ENCODE data around the gene PDE8A. TPM values are rescaled to one million over a fixed set of nuclear protein-coding genes. Genes with fewer than 3 reads are reported as not detected.

The PDE8A gene
- total RNA-seq, 1 donor from 2014 or later, result 23.7 TPM

- peaks cover 6% of the 10 kb centered on the region for H3K36me3 Mint-ChIP-seq (ENCODE audit: unreplicated experiment)
- TF ChIP-seq CTCF (IDR thresholded peaks at IDR 0.05), result no peak
- no peaks in the 10 kb centered on the region for H3K27me3 Mint-ChIP-seq (ENCODE audit: unreplicated experiment)
- H3K27ac Mint-ChIP-seq (ENCODE audit: unreplicated experiment), result no peak overlapping the region
- H3K9me3 Mint-ChIP-seq (ENCODE audit: unreplicated experiment), result no peaks in the 10 kb centered on the region
- no peak overlapping the region for H3K4me3 Mint-ChIP-seq (ENCODE audit: unreplicated experiment)
- no peaks in the 10 kb centered on the region for H3K4me1 Mint-ChIP-seq (ENCODE audit: unreplicated experiment)
- no peak for DNase-seq (ENCODE audit: extremely low spot score, unreplicated experiment)
Observed at GRCh38 chr15:85071061-85071460, 89.4 kb downstream of the PDE8A start.

- H3K27ac Mint-ChIP-seq (ENCODE audit: unreplicated experiment), result no peak overlapping the region
Observed at GRCh38 chr15:85071504-85071903, 89.8 kb downstream of the PDE8A start.

DNA sequence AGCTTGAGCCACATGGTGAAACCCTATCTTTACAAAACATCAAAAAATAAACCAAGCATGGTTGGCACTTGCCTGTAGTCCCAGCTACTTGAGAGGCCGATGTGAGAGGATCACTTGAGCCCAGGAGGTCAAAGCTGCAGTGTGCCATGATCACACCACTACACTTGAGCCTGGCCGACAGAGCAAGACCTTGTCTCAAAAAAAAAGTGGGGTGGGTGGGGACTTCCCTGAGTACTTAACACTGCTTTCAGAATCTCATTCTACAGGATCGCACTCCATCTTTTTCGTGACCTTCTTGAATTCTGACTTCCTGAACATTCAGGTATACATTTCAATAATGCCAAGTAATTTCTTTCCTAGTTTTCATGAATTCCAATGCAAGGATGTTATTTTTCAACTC is 91.3 kb downstream of the PDE8A start:
- H3K4me3 Mint-ChIP-seq (ENCODE audit: unreplicated experiment), result no peak overlapping the region

More at GRCh38 chr15:85071504-85071903, 89.8 kb downstream of the PDE8A start:
- Mint-ChIP-seq H3K9me3 (ENCODE audit: unreplicated experiment) (no peaks in the 10 kb centered on the region), H3K27me3 (ENCODE audit: unreplicated experiment) (no peaks in the 10 kb centered on the region), H3K36me3 (ENCODE audit: unreplicated experiment) (peaks cover 6% of the 10 kb centered on the region), H3K4me1 (ENCODE audit: unreplicated experiment) (no peaks in the 10 kb centered on the region), H3K4me3 (ENCODE audit: unreplicated experiment) (no peak overlapping the region)
- TF ChIP-seq CTCF (IDR thresholded peaks at IDR 0.05), result no peak
- no peak for DNase-seq (ENCODE audit: extremely low spot score, unreplicated experiment)

GRCh38 chr15:85073556-85074194 is 92.0 kb downstream of the PDE8A start:
- H3K27ac Mint-ChIP-seq (ENCODE audit: unreplicated experiment), result no peak overlapping the region
- peaks cover 8% of the 10 kb centered on the region for H3K36me3 Mint-ChIP-seq (ENCODE audit: unreplicated experiment)
- TF ChIP-seq CTCF (IDR thresholded peaks at IDR 0.05), result no peak
- H3K27me3 Mint-ChIP-seq (ENCODE audit: unreplicated experiment), result no peaks in the 10 kb centered on the region
- H3K4me3 Mint-ChIP-seq (ENCODE audit: unreplicated experiment), result no peak overlapping the region
- H3K4me1 Mint-ChIP-seq (ENCODE audit: unreplicated experiment), result no peaks in the 10 kb centered on the region
- DNase-seq (ENCODE audit: extremely low spot score, unreplicated experiment), result no peak
- H3K9me3 Mint-ChIP-seq (ENCODE audit: unreplicated experiment), result no peaks in the 10 kb centered on the region

More for the DNA sequence above, 91.3 kb downstream of the PDE8A start:
- Mint-ChIP-seq H3K9me3 (ENCODE audit: unreplicated experiment) (no peaks in the 10 kb centered on the region), H3K36me3 (ENCODE audit: unreplicated experiment) (peaks cover 4% of the 10 kb centered on the region), H3K27ac (ENCODE audit: unreplicated experiment) (no peak overlapping the region), H3K27me3 (ENCODE audit: unreplicated experiment) (no peaks in the 10 kb centered on the region), H3K4me1 (ENCODE audit: unreplicated experiment) (no peaks in the 10 kb centered on the region)
- no peak for DNase-seq (ENCODE audit: extremely low spot score, unreplicated experiment)
- no peak for TF ChIP-seq CTCF (IDR thresholded peaks at IDR 0.05)

- no peaks in the 10 kb centered on the region for H3K27me3 Mint-ChIP-seq (ENCODE audit: unreplicated experiment)
- H3K27ac Mint-ChIP-seq (ENCODE audit: unreplicated experiment), result no peak overlapping the region
- H3K36me3 Mint-ChIP-seq (ENCODE audit: unreplicated experiment), result peaks cover 33% of the 10 kb centered on the region
- H3K4me1 Mint-ChIP-seq (ENCODE audit: unreplicated experiment), result peaks cover 3% of the 10 kb centered on the region
- no peak for DNase-seq (ENCODE audit: extremely low spot score, unreplicated experiment)
- no peak for TF ChIP-seq CTCF (IDR thresholded peaks at IDR 0.05)
- no peak overlapping the region for H3K4me3 Mint-ChIP-seq (ENCODE audit: unreplicated experiment)
- H3K9me3 Mint-ChIP-seq (ENCODE audit: unreplicated experiment), result peaks cover 3% of the 10 kb centered on the region
Observed at GRCh38 chr15:85086855-85087254, 105.2 kb downstream of the PDE8A start.

Measured in osteocyte (in vitro differentiated cells).